ENCODE results near the gene RNF121.
A peak's percentile ranks its signal among the peaks of the same experiment; 100 is the strongest.

Gene RNF121

DNA sequence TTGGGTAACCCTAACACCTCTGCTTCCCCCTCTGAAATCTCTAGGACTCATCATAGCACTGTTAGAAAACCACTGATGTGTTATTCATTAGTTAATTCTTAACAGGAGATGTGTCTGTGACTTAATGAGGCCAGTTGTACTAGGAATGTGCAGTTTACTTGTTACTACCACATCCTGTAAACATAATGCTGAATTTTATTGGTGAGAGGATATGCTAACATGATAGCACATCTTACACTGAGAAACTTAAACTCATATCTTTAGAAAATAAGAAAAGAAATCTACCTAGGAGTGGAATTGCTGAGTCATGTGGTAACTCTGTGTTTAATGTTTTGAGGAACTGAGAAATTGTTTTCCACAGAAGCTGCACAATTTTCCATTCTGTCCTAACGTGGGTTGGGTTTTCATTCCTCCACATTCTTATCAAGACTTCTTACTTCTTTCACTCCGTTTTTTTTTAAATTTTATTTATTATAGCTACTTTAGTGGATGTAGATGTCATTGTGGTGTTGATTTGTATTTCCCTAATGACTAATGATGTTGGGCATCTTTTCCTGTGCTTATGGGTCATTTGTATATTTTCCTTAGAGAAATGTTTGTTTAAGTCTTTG, 33.7 kb downstream of the RNF121 start:
- Histone ChIP-seq H3K27ac (ENCODE audit: low read length) (peak overlapping the region; percentile 50; the same call in 1 of the 2 replicates), H3K9me2 (replicated peaks; ENCODE audit: insufficient read depth, low read length) (no peaks in the 10 kb centered on the region), H3K4me1 (ENCODE audit: low read length) (peaks cover 6% of the 10 kb centered on the region; the same call in 1 of the 2 replicates), H3K27me3 (replicated peaks; ENCODE audit: insufficient read depth, low read length) (no peaks in the 10 kb centered on the region), H3K9me3 (replicated peaks; ENCODE audit: insufficient read depth, low read length) (no peaks in the 10 kb centered on the region), H3K4me2 (ENCODE audit: low read depth, low read length) (no peak overlapping the region), H3K9ac (ENCODE audit: low read length) (no peak overlapping the region), H3F3A (ENCODE audit: insufficient read depth, low read length) (peaks cover 4% of the 10 kb centered on the region; the same call in 1 of the 2 replicates), H2AFZ (ENCODE audit: low read length) (no peak overlapping the region), H4K20me1 (ENCODE audit: insufficient read depth, low read length) (no peaks in the 10 kb centered on the region), H3K4me3 (ENCODE audit: low read length) (no peak overlapping the region), H3K79me2 (ENCODE audit: low read length) (no peaks in the 10 kb centered on the region), H3K36me3 (replicated peaks; ENCODE audit: insufficient read depth, low read length) (no peaks in the 10 kb centered on the region; the same call in 1 of the 2 replicates)
- TF ChIP-seq EZH2 (optimal IDR thresholded peaks at IDR 0.05; ENCODE audit: low read depth, low read length) (no peak), EZH2phosphoT487 (IDR thresholded peaks at IDR 0.05; ENCODE audit: low read length) (no peak)
- TF ChIP-seq, protein P1, sequence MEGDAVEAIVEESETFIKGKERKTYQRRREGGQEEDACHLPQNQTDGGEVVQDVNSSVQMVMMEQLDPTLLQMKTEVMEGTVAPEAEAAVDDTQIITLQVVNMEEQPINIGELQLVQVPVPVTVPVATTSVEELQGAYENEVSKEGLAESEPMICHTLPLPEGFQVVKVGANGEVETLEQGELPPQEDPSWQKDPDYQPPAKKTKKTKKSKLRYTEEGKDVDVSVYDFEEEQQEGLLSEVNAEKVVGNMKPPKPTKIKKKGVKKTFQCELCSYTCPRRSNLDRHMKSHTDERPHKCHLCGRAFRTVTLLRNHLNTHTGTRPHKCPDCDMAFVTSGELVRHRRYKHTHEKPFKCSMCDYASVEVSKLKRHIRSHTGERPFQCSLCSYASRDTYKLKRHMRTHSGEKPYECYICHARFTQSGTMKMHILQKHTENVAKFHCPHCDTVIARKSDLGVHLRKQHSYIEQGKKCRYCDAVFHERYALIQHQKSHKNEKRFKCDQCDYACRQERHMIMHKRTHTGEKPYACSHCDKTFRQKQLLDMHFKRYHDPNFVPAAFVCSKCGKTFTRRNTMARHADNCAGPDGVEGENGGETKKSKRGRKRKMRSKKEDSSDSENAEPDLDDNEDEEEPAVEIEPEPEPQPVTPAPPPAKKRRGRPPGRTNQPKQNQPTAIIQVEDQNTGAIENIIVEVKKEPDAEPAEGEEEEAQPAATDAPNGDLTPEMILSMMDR (IDR thresholded peaks at IDR 0.05; ENCODE audit: low read length): no peak
- peak; percentile 28 for DNase-seq

GRCh38 chr11:71963468-71963867, 34.6 kb downstream of the RNF121 start:
- Histone ChIP-seq H2AFZ (ENCODE audit: low read length) (no peak overlapping the region), H3F3A (ENCODE audit: insufficient read depth, low read length) (peaks cover 4% of the 10 kb centered on the region; the same call in 1 of the 2 replicates), H3K4me2 (ENCODE audit: low read depth, low read length) (no peak overlapping the region), H3K27ac (ENCODE audit: low read length) (no peak overlapping the region), H4K20me1 (ENCODE audit: insufficient read depth, low read length) (no peaks in the 10 kb centered on the region), H3K36me3 (replicated peaks; ENCODE audit: insufficient read depth, low read length) (no peaks in the 10 kb centered on the region; the same call in 1 of the 2 replicates), H3K4me1 (ENCODE audit: low read length) (peaks cover 6% of the 10 kb centered on the region; the same call in 1 of the 2 replicates), H3K9me3 (replicated peaks; ENCODE audit: insufficient read depth, low read length) (no peaks in the 10 kb centered on the region), H3K79me2 (ENCODE audit: low read length) (no peaks in the 10 kb centered on the region), H3K4me3 (ENCODE audit: low read length) (no peak overlapping the region), H3K27me3 (replicated peaks; ENCODE audit: insufficient read depth, low read length) (no peaks in the 10 kb centered on the region), H3K9ac (ENCODE audit: low read length) (no peak overlapping the region), H3K9me2 (replicated peaks; ENCODE audit: insufficient read depth, low read length) (no peaks in the 10 kb centered on the region)
- TF ChIP-seq EZH2 (optimal IDR thresholded peaks at IDR 0.05; ENCODE audit: low read depth, low read length): no peak
- TF ChIP-seq, protein P1 (IDR thresholded peaks at IDR 0.05; ENCODE audit: low read length): no peak
- TF ChIP-seq EZH2phosphoT487 (IDR thresholded peaks at IDR 0.05; ENCODE audit: low read length): no peak
- DNase-seq: no peak

DNA sequence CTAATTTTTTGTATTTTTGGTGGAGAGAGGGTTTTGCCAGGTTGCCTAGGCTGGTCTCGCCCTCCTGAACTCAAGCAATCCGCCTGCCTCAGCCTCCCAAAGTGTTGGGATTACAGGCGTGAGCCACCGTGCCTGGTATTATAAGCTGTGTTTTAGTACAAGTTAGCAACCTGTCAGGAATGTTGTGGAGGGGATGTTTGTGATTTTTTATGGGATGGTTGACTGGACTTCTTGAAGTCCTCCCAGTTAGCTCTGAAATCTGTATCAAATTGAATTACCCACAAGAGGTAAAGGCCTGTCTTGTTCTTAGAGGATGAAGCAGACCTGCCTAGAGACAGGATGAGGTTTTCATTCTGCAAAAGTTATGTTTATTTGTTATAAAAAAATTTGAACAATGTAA, 35.8 kb downstream of the RNF121 start:
- Histone ChIP-seq H2AFZ (ENCODE audit: low read length) (no peak overlapping the region), H3K36me3 (replicated peaks; ENCODE audit: insufficient read depth, low read length) (no peaks in the 10 kb centered on the region; the same call in 1 of the 2 replicates), H3K4me2 (ENCODE audit: low read depth, low read length) (no peak overlapping the region), H3K4me1 (ENCODE audit: low read length) (peaks cover 6% of the 10 kb centered on the region; the same call in 1 of the 2 replicates), H3K4me3 (ENCODE audit: low read length) (no peak overlapping the region), H3K79me2 (ENCODE audit: low read length) (no peaks in the 10 kb centered on the region), H3K9ac (ENCODE audit: low read length) (no peak overlapping the region), H3K9me3 (replicated peaks; ENCODE audit: insufficient read depth, low read length) (no peaks in the 10 kb centered on the region), H3K9me2 (replicated peaks; ENCODE audit: insufficient read depth, low read length) (no peaks in the 10 kb centered on the region), H3K27me3 (replicated peaks; ENCODE audit: insufficient read depth, low read length) (no peaks in the 10 kb centered on the region), H4K20me1 (ENCODE audit: insufficient read depth, low read length) (no peaks in the 10 kb centered on the region), H3K27ac (ENCODE audit: low read length) (no peak overlapping the region), H3F3A (ENCODE audit: insufficient read depth, low read length) (peaks cover 4% of the 10 kb centered on the region; the same call in 1 of the 2 replicates)
- TF ChIP-seq EZH2phosphoT487 (IDR thresholded peaks at IDR 0.05; ENCODE audit: low read length) (no peak), EZH2 (optimal IDR thresholded peaks at IDR 0.05; ENCODE audit: low read depth, low read length) (no peak)
- TF ChIP-seq, protein P1 (IDR thresholded peaks at IDR 0.05; ENCODE audit: low read length): no peak
- DNase-seq: no peak

All from MM.1S (cell line).